ENCODE data around the gene GARIN1A.

GARIN1A gene

DNA sequence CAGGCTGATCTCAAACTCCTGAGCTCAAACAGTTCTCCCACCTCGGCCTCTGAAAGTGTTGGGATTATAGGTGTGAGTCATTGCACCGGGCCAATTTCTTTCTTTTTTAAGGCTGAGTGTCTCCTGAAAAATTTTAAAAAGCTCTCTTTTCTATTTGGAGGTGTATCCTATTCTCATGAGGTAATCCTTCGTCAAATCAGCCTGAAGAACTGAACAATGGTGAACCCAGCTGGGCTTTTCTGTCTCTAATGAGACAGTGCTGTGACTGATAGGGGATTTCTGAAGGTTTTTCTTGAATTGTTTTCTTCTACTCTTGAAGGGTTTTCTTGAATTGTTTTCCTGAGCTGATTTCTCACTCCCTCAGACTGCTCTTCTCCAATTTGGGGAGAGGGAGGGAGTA is 36.1 kb downstream of the GARIN1A start:
- DNase-seq, result no peak
- in situ Hi-C loops (cut with HindIII; ENCODE audit: low pct_ligation_motif_present, low pct_unique_long_range_greater_than_20kb, low sequenced_read_pairs), result no loop called here

DNA sequence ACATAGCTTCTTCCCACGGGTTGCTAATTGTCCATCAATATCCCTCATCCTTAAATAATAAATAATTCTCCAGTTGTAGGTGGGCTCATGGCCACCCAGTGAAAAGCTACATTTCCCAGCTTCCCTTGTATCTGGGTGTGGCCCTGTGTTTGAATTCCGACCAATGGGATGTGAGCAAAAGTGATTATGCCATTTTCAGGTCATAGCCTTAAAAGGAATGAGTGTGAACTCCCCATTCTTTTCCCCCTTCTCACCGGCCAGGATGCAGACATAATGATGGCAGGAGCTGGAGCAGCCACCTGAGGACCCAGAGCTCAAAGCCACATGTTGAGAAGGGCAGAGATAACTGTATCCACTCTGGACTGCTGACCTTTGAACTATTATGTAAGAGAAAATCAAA is 36.7 kb downstream of the GARIN1A start:
- in situ Hi-C loops (cut with HindIII; ENCODE audit: low pct_ligation_motif_present, low pct_unique_long_range_greater_than_20kb, low sequenced_read_pairs), result no loop called here
- no peak for DNase-seq

GRCh38 chr7:128710481-128710880 is 38.4 kb downstream of the GARIN1A start:
- DNase-seq, result no peak
- in situ Hi-C loops (cut with HindIII; ENCODE audit: low pct_ligation_motif_present, low pct_unique_long_range_greater_than_20kb, low sequenced_read_pairs), result no loop called here

DNA sequence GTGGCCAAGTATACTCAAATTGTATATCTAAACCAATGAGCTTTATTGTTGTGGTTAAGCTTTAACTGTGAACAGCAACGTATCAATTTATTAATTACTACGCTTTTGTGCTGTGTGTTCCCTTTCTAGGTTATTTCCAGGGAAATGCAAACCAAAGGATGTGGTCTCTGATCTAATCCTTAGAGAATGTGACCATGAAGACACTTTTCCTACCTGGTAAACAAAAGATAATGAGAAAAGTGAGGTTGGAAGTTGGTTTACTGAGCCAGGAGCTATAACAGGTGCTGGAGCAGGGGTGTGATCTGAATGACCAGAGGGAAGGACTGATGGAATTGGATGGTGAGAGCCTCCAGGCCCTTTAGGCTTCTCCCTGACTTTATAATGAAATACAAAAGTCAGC is 41.7 kb downstream of the GARIN1A start:
- DNase-seq, result peak; percentile 10
- in situ Hi-C loops (cut with HindIII; ENCODE audit: low pct_ligation_motif_present, low pct_unique_long_range_greater_than_20kb, low sequenced_read_pairs), result no loop called here

- in situ Hi-C loops (cut with HindIII; ENCODE audit: low pct_ligation_motif_present, low pct_unique_long_range_greater_than_20kb, low sequenced_read_pairs), result no loop called here
- no peak for DNase-seq
Measured at GRCh38 chr7:128714701-128715495, 42.8 kb downstream of the GARIN1A start.

- no peak for DNase-seq
- in situ Hi-C loops (cut with HindIII; ENCODE audit: low pct_ligation_motif_present, low pct_unique_long_range_greater_than_20kb, low sequenced_read_pairs), result no loop called here
Measured at GRCh38 chr7:128718967-128719642, 47.0 kb downstream of the GARIN1A start.

- in situ Hi-C loops (cut with HindIII; ENCODE audit: low pct_ligation_motif_present, low pct_unique_long_range_greater_than_20kb, low sequenced_read_pairs), result no loop called here
- no peak for DNase-seq
Measured at GRCh38 chr7:128721376-128721775, 49.3 kb downstream of the GARIN1A start.

Data from ACHN (cell line).